ENCODE results near the gene ZFYVE27.
A peak's percentile ranks its signal among the peaks of the same experiment; 100 is the strongest.

The ZFYVE27 gene

DNA sequence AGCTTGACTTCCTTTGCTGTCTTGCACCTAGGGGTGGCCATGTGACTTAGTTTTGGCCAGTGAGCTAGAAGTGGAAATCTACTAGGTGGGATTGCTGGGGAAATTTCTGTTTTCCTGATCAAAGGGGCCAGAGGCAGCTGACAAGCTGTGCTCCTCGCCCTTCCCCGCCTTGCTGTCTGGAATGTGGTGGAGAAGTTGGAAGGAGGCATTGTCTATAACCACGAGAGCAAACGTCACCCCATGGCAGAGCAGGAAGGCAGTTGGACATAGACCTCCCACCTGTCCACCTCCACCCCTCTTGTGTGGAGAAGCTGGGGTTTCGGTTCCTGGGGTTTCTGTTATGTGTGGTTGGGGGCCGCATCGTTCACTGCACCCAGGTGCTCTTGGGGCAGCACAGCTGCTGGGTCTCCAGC lies 27.6 kb downstream of the ZFYVE27 start:
- Mint-ChIP-seq H3K27me3 (ENCODE audit: low read depth) (peaks cover 8% of the 10 kb centered on the region), H3K27ac (no peak overlapping the region), H3K4me1 (ENCODE audit: low read depth) (no peaks in the 10 kb centered on the region), H3K4me3 (no peak overlapping the region), H3K9me3 (no peaks in the 10 kb centered on the region), H3K36me3 (ENCODE audit: low read depth) (peaks cover 11% of the 10 kb centered on the region)
- DNase-seq (ENCODE audit: low spot score): no peak

DNA sequence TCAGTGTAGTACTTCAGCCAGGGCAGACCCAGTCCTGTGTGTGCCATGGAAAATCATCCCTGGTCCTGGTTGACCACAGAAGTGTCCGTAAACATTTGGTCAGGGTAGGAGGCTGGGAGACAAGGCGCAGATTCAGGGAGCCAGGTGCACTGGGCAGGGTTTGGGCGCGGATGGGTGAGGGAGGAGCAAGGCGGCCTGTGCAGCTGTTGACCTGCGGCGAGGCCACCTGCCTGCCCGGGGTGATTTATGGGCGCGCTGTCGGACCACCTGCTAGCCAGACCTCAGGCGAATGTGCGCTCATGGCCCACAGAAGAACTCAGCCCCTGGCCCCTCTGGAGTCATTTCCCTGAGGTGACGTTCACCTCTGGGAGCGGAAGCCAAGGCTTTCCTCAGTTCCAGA lies 28.3 kb downstream of the ZFYVE27 start:
- Mint-ChIP-seq H3K27me3 (ENCODE audit: low read depth) (peaks cover 14% of the 10 kb centered on the region), H3K9me3 (no peaks in the 10 kb centered on the region), H3K4me3 (no peak overlapping the region), H3K4me1 (ENCODE audit: low read depth) (peaks cover under 1% of the 10 kb centered on the region), H3K36me3 (ENCODE audit: low read depth) (peaks cover 6% of the 10 kb centered on the region), H3K27ac (no peak overlapping the region)
- DNase-seq (ENCODE audit: low spot score): no peak

DNA sequence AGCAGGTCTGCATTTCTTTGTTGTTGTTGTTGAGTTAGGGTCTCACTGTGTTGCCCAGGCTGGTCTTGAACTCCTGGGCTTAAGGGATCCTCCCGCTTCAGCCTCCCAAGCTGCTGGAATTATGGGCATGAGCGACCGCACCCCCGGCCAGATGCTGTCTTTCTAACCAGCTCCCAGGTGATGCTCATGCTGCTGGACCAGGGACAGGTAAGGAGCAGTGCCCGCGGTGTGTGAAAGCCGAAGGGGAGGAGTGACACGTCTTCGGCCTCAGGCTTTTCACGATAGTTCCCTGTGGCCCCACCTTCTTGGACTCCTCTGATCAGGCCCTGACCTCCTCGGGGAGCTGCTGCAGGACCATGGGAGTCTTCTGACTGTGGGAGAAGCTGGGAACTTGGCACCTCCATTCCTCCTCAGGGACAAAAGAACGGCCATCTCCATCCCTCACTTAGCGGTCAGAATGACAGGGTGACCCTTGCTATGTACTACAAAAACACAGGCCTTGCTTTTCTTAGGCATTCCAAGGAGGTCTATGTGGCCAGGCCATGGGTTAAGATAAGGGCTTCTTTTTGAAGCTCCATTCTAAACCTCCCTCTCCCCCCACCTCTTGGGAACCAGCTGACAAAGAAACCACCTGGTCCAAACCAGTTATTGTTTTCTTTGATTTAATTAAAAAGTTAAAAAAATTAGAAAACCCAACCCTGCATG lies 29.3 kb downstream of the ZFYVE27 start:
- DNase-seq (ENCODE audit: low spot score): no peak
- Mint-ChIP-seq H3K4me1 (ENCODE audit: low read depth) (peaks cover 2% of the 10 kb centered on the region), H3K9me3 (no peaks in the 10 kb centered on the region), H3K27ac (no peak overlapping the region), H3K4me3 (no peak overlapping the region), H3K27me3 (ENCODE audit: low read depth) (peaks cover 23% of the 10 kb centered on the region), H3K36me3 (ENCODE audit: low read depth) (peaks cover 4% of the 10 kb centered on the region)

DNA sequence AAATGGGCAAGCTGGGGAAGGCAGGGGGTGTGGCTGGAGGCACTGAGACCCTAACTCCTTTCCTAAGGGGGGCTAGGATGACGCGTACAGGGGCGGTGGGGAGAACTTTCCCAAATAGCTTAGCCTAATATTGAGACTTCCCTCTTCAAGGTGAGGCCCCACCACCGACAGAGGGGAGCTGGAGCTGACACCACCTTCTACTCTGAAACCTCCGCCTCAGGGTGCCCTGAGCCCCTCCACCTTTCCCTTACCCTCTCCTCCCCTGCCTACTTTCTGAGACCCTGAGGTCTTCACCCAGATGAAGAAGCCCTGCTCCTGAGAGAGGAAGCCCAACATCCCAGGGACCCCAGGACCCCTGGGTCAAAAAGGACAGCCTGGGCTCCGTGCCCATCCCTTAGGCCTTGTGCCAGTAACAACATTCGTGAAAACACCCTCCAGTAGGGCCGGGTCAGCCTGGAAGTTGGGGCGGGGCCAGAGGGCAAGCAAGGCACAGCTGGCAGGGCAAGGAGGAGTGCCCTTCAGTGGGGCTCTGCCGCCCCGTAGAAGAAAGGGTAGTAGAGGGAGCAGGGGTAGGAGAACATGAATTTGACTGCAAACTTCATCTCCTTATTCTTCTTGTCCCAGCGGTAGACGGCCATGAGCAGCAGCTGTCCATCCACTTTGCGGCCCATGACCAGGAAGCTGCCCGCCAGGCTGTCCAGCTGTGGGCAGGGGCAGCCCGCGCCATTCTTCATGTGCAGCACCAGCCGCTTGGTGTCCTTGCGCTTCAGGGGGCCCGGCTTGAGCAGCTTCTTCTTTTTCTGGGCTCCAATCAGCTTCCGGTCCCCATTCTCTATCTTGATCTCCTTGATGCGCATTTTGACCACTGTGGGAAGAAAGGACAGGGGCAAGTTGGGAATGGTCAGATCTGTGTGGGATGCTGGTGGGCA lies 30.3 kb downstream of the ZFYVE27 start:
- Mint-ChIP-seq H3K4me3 (no peak overlapping the region), H3K9me3 (no peaks in the 10 kb centered on the region), H3K27me3 (ENCODE audit: low read depth) (peaks cover 29% of the 10 kb centered on the region), H3K36me3 (ENCODE audit: low read depth) (no peaks in the 10 kb centered on the region), H3K27ac (no peak overlapping the region), H3K4me1 (ENCODE audit: low read depth) (peaks cover 2% of the 10 kb centered on the region)
- DNase-seq (ENCODE audit: low spot score): no peak

DNA sequence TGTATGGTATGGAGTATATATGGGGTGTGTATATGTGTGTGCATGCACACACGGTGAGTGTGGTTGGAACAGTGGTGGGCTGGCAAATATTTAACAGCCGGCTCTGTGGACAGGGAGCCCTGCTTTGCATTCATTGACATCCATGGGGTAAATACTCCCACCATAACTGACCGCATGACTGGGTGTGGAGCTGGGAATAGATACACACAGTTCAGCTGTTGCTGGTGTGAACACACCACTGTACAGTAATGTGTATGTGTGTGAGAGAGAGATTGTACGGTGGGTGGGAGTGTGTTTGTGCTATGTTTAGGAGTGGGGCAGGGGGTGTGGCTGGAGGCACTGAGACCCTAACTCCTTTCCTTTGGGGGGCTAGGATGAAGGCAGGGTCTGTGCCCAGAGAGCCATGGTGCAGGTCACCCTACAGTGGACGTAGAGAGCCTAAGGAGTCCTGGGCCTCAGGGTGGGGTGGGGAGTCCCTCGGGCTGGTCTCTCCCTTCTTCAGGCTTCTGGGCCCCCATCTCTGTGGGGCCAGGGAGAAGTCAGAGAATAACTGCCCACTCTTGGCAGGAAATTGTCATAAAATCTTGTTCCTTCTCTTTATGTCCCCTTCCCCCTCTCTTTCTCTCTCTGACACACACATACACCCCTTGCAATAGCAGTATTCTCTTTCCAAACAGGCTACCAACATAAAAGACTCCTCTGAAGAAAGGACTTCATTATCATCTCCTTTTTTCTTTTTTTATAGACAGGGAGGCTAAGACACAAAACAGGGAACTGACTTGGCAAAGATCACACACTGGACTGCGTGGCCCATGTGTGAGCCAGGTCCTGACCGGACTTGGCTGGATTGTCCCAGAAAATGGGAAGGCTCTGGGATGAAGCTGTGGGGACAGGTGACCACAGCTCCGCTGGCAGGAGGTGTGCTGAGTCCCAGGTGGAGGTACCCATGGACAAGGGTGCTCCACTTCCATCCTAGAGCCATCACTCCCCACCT lies 31.7 kb downstream of the ZFYVE27 start:
- Mint-ChIP-seq H3K9me3 (no peaks in the 10 kb centered on the region), H3K27me3 (ENCODE audit: low read depth) (peaks cover 42% of the 10 kb centered on the region), H3K36me3 (ENCODE audit: low read depth) (no peaks in the 10 kb centered on the region), H3K27ac (no peak overlapping the region), H3K4me1 (ENCODE audit: low read depth) (peaks cover 2% of the 10 kb centered on the region), H3K4me3 (no peak overlapping the region)
- DNase-seq (ENCODE audit: low spot score): no peak

DNA sequence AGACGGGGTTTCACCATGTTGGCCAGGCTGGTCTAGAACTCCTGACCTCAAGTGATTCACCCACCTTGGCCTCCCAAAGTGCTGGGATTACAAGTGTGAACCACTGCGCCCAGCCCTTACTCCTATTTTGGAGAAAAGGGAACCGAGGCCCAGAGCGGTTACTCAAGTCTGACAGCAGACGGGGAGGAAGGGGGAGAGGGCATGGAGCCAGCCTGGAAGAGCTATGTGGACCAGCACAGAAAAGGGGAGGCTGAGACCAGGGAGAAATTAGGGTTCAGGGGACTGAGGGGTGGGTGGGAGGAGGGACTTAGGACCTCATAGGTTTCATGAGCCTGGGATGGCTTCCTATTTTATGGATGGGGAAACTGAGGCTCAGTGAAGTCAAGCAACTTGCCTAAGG lies 33.3 kb downstream of the ZFYVE27 start:
- H3K4me3 Mint-ChIP-seq: no peak overlapping the region
- peaks cover 2% of the 10 kb centered on the region for H3K4me1 Mint-ChIP-seq (ENCODE audit: low read depth)
- H3K27ac Mint-ChIP-seq: no peak overlapping the region
- no peaks in the 10 kb centered on the region for H3K9me3 Mint-ChIP-seq
- H3K27me3 Mint-ChIP-seq (ENCODE audit: low read depth): peaks cover 46% of the 10 kb centered on the region
- no peak for DNase-seq (ENCODE audit: low spot score)
- no peaks in the 10 kb centered on the region for H3K36me3 Mint-ChIP-seq (ENCODE audit: low read depth)

- no peak for DNase-seq (ENCODE audit: low spot score)
- H3K9me3 Mint-ChIP-seq: no peaks in the 10 kb centered on the region
- no peaks in the 10 kb centered on the region for H3K36me3 Mint-ChIP-seq (ENCODE audit: low read depth)
- H3K4me1 Mint-ChIP-seq (ENCODE audit: low read depth): peaks cover 2% of the 10 kb centered on the region
- peak overlapping the region; percentile 24 for H3K4me3 Mint-ChIP-seq
- no peak overlapping the region for H3K27ac Mint-ChIP-seq
- H3K27me3 Mint-ChIP-seq (ENCODE audit: low read depth): peaks cover 46% of the 10 kb centered on the region
These were observed 34.3 kb downstream of the ZFYVE27 start for GRCh38 chr10:97771055-97771891.

DNA sequence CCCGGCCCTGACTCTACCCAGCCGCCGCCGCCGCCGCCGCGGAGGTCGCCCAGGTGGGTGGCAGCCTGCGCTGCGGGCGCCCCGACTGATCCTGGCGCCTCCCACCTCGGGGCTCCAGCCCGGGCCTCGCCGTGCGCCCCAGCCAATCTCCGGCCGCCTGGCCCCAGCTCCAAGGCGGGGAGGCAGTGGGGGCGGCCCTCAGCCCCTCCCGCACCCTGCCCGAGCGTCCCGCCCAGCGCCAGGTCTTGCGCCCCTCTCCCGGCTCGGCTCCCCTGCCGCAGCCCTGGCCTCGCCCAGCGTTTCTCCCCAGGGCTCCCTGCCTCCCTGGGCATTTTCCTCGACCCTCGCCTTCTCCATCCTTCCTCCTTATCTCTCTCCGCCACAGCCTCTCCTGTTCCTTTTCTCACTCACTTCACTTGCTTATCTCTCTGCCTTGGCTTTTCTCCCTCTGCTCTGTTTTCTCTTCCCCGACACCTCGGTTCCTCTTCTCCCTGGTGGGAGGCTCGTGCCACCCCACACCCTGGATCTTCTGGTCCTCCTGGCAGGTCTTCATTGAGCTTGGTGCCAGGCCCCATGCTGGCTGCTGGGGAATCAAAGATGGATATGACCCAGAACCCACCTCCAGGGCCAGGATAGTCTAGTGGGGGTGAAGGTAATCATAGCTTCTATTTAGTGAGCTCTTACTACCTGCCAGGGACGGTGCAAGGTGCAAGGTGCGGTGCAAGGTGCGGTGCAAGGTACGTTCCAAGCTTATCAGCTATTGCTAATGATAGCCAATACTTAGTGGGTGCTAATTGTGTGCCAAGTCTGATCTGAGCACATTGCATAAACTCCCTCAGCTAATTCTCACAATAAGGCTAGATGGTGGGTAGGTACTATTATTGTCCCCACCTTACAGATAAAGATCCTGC lies 35.2 kb downstream of the ZFYVE27 start, which contains the start of gene SFRP5:
SFRP5 (minus strand) TSS at position 87 of the 911 bp plus-strand sequence. CDS start 166 bp downstream, outside the sequence.
- Mint-ChIP-seq H3K27me3 (ENCODE audit: low read depth) (peaks cover 46% of the 10 kb centered on the region), H3K4me1 (ENCODE audit: low read depth) (peaks cover 2% of the 10 kb centered on the region), H3K36me3 (ENCODE audit: low read depth) (no peaks in the 10 kb centered on the region), H3K27ac (no peak within 1 kb of the TSS), H3K9me3 (no peaks in the 10 kb centered on the region), H3K4me3 (peak within 1 kb of the TSS; percentile 44)
- DNase-seq (ENCODE audit: low spot score): no peak

GRCh38 chr10:97773096-97773495 lies 36.2 kb downstream of the ZFYVE27 start:
- Mint-ChIP-seq H3K4me1 (ENCODE audit: low read depth) (peaks cover 2% of the 10 kb centered on the region), H3K27me3 (ENCODE audit: low read depth) (peaks cover 46% of the 10 kb centered on the region), H3K27ac (no peak overlapping the region), H3K4me3 (no peak overlapping the region), H3K36me3 (ENCODE audit: low read depth) (no peaks in the 10 kb centered on the region), H3K9me3 (no peaks in the 10 kb centered on the region)
- no peak for DNase-seq (ENCODE audit: low spot score)

DNA sequence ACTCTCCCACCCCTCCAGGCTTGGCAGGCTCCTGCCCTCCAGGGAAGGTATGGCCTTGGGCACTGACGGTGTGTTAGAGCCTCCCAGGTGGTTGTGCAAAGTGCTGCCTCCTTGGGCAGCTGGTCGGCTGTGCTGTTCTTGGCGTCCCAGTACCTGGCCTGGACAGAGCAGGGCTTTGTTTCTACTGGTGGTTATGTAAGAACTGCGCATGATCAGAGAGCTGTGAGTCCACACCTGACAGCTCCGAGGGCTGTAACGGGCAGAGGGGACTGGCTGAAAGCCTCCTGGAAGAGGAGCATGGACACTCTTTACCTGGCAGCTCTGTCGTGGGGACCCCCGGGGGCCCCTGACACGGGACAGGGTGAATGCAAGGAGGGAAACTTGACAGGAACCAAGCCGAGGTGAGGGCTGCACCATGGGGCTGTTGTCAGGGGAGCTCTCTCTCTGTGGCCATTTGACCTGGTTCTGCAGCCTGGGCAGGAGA lies 37.9 kb downstream of the ZFYVE27 start:
- no peaks in the 10 kb centered on the region for H3K9me3 Mint-ChIP-seq
- H3K27me3 Mint-ChIP-seq (ENCODE audit: low read depth): peaks cover 36% of the 10 kb centered on the region
- H3K4me3 Mint-ChIP-seq: no peak overlapping the region
- no peak for DNase-seq (ENCODE audit: low spot score)
- no peaks in the 10 kb centered on the region for H3K36me3 Mint-ChIP-seq (ENCODE audit: low read depth)
- H3K4me1 Mint-ChIP-seq (ENCODE audit: low read depth): peaks cover 2% of the 10 kb centered on the region
- H3K27ac Mint-ChIP-seq: no peak overlapping the region

DNA sequence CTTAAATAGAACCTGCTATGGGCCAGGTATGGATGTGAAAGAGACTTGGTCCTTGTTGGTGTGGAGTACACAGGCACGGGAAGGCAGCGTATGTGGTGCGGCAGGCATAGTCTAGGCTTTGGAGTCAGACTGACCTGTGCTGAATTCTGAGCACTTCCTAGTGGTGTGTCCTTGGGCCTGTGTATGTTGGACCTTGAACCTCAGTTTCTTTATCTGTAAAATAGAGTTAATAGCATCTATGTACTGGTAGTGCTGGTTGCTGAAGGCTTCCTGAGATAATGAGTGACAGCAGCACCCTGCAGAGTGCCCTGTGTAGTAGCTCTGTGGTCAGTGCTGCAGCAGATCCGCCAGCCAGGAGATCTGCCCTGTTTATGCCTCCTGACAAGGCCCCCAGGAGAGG lies 40.2 kb downstream of the ZFYVE27 start:
- Mint-ChIP-seq H3K4me1 (ENCODE audit: low read depth) (peaks cover 5% of the 10 kb centered on the region), H3K4me3 (no peak overlapping the region), H3K27ac (no peak overlapping the region), H3K27me3 (ENCODE audit: low read depth) (peaks cover 19% of the 10 kb centered on the region), H3K36me3 (ENCODE audit: low read depth) (no peaks in the 10 kb centered on the region), H3K9me3 (no peaks in the 10 kb centered on the region)
- DNase-seq (ENCODE audit: low spot score): no peak

Measured in T-helper 2 cell treated with Interferon-gamma antibody and Interleukin-4, amounts not matched to agents 5 μg/mL and 100 μg/mL, for 36 hours (primary cell).